HG02763 (cell line): Measurements from ENCODE around the gene NBR1.
A peak's percentile ranks its signal among the peaks of the same experiment; 100 is the strongest.
"Not testable (repeated sequence)": the region's sequence is repeated elsewhere in the genome, so short reads cannot be mapped to it uniquely, and the experiment has no call there.

ENCODE experiments used
- ATAC-seq: cut with Tn5 transposase; IDR thresholded peaks from one replicate; pipeline ENCODE4 v1.9.1; 2021; ENCODE audit warnings: mild to moderate bottlenecking, moderate library complexity; ENCODE audit not compliant: unreplicated experiment

The NBR1 gene

GRCh38 chr17:43155666-43156065, 15.3 kb upstream of the NBR1 start:
- no peak for ATAC-seq

DNA sequence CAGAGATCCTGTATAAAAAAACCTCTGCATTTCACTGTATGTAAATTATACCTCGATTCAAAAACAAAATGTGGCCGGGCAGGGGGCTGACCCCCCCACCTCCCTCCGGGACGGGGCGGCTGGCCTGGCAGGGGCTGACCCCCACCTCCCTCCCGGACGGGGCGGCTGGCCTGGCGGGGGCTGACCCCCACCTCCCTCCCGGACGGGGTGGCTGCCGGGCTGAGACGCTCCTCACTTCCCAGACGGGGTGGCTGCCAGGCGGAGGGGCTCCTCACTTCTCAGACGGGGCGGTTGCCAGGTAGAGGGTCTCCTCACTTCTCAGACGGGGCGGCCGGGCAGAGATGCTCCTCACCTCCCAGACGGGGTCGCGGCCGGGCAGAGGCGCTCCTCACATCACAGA, 11.8 kb upstream of the NBR1 start:
- not testable (repeated sequence) for ATAC-seq

- ATAC-seq = not testable (repeated sequence)
Observed at GRCh38 chr17:43159957-43160356, 11.1 kb upstream of the NBR1 start.

DNA sequence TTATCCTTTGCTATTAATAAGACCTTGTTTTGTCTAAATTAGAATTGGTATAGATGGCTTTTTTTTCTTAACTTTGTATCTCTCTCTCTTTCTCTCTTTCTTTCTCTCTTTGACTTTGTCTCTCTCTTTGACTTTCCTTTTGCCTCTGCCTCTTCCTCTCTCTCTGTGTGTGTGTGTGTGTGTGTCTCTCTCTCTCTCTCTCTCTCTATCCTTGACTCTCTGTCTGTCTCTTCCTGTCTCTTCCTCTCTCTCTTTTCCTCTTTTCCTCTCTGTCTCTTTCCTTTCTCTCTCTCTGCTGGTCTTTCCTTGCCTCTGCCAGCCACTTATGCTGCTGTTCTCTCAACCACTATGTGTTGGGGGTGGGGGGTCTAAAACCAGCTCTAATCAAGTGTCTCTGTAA, 5.0 kb upstream of the NBR1 start:
- not testable (repeated sequence) for ATAC-seq

DNA sequence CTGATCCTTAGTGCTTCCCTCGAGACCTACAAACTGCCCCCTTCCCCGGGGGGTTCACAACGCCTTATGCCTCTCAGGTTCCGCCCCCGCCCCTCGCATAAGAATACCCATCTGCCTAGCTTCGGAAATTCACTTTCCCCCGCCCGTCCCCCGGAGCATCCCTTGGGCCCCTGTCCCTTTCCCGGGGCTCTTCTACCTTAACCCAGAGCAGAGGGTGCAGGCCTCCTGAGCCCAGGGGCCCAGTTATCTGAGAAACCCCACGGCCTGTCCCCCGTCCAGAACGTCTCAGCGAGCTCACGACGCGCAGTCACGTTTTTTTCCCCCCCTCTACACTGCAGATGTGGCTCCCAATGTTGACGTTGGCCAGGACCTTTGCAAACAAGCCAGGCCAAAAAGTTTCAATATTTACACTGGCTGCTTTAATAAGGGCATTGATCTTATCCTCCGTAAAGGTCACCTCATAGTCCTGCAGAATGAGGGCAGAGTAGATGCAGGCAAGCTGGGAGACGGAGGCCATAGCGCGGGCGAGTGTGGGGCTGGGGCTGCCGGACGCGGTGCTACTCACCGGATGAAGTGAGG, 1.4 kb upstream of the NBR1 start:
- no peak for ATAC-seq

GRCh38 chr17:43170140-43170765, 761 bp upstream of the NBR1 start:
- ATAC-seq = peak; percentile 66

DNA sequence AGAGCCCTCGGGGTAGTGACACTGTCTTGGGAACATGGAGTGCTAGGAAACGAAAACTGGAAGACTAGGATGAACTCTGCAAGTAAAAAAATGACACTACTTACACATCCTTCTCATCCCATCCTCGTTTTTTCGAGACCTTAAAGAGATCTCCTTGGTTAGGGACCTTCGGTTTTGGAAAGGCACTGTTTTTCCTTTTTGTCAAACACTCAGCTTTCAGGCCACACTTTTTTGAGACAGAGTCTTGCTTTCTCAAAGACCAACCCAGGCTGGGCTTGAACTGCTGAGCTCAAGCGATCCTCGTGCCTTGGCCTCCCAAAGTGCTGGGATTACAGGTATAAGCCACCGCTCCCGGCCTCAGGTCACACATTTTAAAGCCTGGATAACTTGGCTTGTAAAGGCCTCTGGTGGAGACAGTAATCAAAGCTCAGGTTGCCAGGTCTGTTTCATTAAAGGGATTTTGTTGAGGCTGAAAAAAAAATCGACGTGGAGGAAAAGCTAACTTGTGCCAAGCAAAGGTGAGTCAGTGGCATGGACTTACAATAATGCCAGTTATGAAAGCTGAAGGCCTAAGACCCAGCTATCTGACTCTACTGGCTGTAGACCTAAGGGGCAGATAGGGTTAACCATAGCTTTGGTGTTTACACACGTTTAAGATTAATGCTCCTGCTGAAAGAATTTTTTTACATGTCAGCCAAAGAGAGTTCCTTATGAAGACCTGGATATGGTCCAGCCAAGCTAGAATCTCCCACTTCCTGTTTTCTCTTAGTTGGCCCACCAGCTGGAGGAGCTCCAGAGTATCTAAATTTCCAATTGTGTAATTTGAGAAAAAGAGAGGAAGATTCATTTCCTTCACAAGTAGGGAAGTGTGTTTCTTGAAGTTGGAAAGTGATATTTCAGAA, 823 bp downstream of the NBR1 start:
- no peak for ATAC-seq

DNA sequence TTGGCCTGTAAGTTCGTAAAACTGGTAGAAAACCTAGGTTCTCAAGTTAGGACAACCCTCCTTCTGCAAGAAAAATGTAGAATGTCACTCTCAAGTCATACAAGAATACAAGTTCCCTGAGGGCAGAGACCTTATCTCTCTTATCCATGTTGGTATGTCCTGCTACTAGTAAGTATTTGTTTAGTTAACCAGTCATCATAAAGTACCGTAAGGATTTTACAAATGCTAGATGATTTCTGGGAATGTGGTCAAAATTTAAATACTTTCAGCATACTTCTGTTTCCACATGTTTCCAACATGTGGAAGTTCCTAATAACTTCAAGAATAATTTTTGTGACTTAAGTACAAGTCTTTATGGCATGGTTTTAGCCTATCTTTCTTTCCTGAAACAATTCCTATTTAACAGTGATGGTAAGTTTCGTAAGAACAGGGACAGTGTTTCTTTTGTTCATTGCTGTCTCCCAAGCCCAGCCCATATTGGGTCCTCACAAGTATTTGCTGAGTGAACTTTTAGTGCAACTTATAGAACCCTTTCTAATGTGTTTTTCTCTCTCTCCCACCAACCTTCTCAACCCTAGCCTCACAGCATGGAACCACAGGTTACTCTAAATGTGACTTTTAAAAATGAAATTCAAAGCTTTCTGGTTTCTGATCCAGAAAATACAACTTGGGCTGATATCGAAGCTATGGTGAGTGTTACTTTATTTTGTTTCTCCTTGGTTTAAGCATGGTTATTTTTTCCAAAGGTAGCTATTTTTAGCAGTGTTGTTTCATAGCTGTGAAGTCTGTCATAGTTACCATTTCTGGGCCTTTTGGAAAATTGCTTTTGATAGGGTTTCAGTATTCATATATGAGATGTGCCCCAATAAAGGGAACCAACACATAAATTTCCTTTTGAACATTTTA, 4.5 kb downstream of the NBR1 start:
- ATAC-seq = no peak

GRCh38 chr17:43176119-43176570, 5.1 kb downstream of the NBR1 start:
- no peak for ATAC-seq

- ATAC-seq = no peak
Observed at GRCh38 chr17:43183921-43184320, 12.9 kb downstream of the NBR1 start.

DNA sequence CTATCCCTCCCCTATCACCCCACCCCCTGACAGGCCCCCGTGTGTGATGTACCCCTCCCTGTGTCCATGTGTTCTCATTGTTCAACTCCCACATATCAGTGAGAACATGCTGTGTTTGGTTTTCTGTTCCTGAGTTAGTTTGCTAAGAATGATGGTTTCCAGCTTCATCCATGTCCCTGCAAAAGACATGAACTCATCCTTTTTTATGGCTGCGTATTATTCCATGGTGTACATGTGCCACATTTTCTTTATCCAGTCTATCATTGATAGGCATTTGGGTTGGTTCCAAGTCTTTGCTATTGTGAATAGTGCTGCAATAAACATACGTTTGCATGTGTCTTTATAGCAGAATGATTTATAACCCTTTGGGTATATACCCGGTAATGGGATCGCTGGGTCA, 15.6 kb downstream of the NBR1 start:
- ATAC-seq = not testable (repeated sequence)

- ATAC-seq = no peak
Observed at GRCh38 chr17:43193251-43193650, 22.2 kb downstream of the NBR1 start.

- ATAC-seq = no peak
Observed at GRCh38 chr17:43199633-43200032, 28.6 kb downstream of the NBR1 start.

DNA sequence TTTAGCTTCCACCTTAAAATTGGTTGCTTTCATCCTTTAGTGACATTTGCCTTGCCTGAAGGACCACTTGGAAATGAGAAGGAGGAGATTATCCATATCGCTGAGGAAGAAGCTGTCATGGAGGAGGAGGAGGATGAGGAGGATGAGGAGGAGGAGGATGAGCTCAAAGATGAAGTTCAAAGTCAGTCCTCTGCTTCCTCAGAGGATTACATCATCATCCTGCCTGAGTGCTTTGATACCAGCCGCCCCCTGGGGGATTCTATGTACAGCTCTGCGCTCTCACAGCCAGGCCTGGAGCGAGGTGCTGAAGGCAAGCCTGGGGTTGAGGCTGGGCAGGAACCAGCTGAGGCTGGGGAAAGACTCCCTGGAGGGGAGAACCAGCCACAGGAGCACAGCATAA, 29.1 kb downstream of the NBR1 start:
- ATAC-seq = no peak

- not testable (repeated sequence) for ATAC-seq
Observed at GRCh38 chr17:43203013-43203412, 32.0 kb downstream of the NBR1 start.

GRCh38 chr17:43210576-43210975, 39.6 kb downstream of the NBR1 start:
- ATAC-seq = no peak

DNA sequence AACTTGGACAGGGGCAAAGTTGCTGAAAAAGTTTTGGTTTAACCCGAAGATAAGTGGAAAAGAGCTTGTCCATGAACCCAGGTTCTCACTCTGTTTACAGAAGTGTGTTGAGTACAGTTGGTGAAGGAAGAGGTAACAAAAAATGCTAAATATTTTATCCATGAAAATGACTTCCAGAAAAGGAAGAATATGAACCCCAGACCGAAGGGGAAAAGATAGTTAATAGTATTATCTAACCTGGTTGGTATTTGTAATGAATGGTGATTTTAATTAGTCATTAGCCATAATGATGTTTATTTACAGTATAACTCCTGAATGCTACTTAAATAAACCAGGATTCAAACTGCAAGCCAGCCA, 40.1 kb downstream of the NBR1 start:
- no peak for ATAC-seq

- ATAC-seq = peak; percentile 64
Observed at GRCh38 chr17:43211480-43212402, 40.7 kb downstream of the NBR1 start, which contains the start of gene TMEM106A. TSS of gene TMEM106A (plus strand) at chr17:43211875. CDS start at chr17:43213042, 1,167 bp downstream.

- ATAC-seq = no peak
Observed at GRCh38 chr17:43212641-43213490, 41.9 kb downstream of the NBR1 start.
